Neuronal stem cell (in vitro differentiated cells): ENCODE data around the gene PIK3CG.

Experiments used
- DNase-seq: peaks from one replicate; pipeline ENCODE4 v3.0.0-alpha.2; 2013; ENCODE audit warnings: low spot score
- H2AFZ ChIP-seq: one replicate; pipeline ENCODE4 v1.6.1; 2013; ENCODE audit warnings: mild to moderate bottlenecking, low read length, inconsistent platforms
- H2AK5ac ChIP-seq: 2 replicates; pipeline ENCODE4 v1.6.1; 2013; ENCODE audit warnings: low read depth, mild to moderate bottlenecking, inconsistent platforms, low read length, moderate library complexity, mixed read lengths
- H2BK120ac ChIP-seq: 2 replicates; pipeline ENCODE4 v1.6.1; 2013; ENCODE audit warnings: low read depth, mild to moderate bottlenecking, inconsistent platforms, low read length, moderate library complexity, mixed read lengths
- H2BK12ac ChIP-seq: one replicate; pipeline ENCODE4 v1.6.1; 2013; ENCODE audit warnings: low read length, inconsistent platforms
- H2BK15ac ChIP-seq: 2 replicates; pipeline ENCODE4 v1.6.1; 2013; ENCODE audit warnings: mild to moderate bottlenecking, low read length, inconsistent platforms, mixed read lengths
- H2BK5ac ChIP-seq: one replicate; pipeline ENCODE4 v1.6.1; 2013; ENCODE audit warnings: inconsistent platforms, mild to moderate bottlenecking, low read length, moderate library complexity
- H3K14ac ChIP-seq: one replicate; pipeline ENCODE4 v1.6.1; 2013; ENCODE audit warnings: low read length, inconsistent platforms
- H3K18ac ChIP-seq: 2 replicates; pipeline ENCODE4 v1.6.1; 2013; ENCODE audit warnings: low read length, inconsistent platforms
- H3K23ac ChIP-seq: 2 replicates; pipeline ENCODE4 v1.6.1; 2013; ENCODE audit warnings: low read depth, mild to moderate bottlenecking, mixed read lengths, low read length, inconsistent platforms; ENCODE audit not compliant: poor library complexity
- H3K27ac ChIP-seq: replicated peaks from 3 replicates; pipeline ENCODE4 v1.5.1; 2013; ENCODE audit warnings: low read length, inconsistent platforms
- H3K27me3 ChIP-seq, 3 experiments: 2 replicates each; pipeline ENCODE4 v1.6.1; 2013; ENCODE audit warnings: low read length in 3 of 3, mild to moderate bottlenecking in 2 of 3, inconsistent platforms in 1 of 3, low read depth in 1 of 3, mixed read lengths in 1 of 3, moderate library complexity in 1 of 3; ENCODE audit not compliant: control insufficient read depth in 3 of 3, insufficient read depth in 3 of 3
- H3K36me3 ChIP-seq, 2 donors: replicated peaks in 1 of 2; 2 replicates each; pipeline ENCODE4 v1.6.1; 2013; ENCODE audit warnings: low read length in 2 of 2; ENCODE audit not compliant: control insufficient read depth in 2 of 2, insufficient read depth in 2 of 2
- H3K4ac ChIP-seq: 2 replicates; pipeline ENCODE4 v1.6.1; 2013; ENCODE audit warnings: inconsistent platforms, mild to moderate bottlenecking, low read length, moderate library complexity
- H3K4me1 ChIP-seq, 2 donors: 1 replicate in 1 of 2; 2 replicates in 1 of 2; pipeline ENCODE4 v1.6.1; 2013; ENCODE audit warnings: low read length in 2 of 2, low read depth in 1 of 2; ENCODE audit not compliant: control insufficient read depth in 2 of 2, insufficient read depth in 1 of 2
- H3K4me2 ChIP-seq: one replicate; pipeline ENCODE4 v1.6.1; 2013; ENCODE audit warnings: mild to moderate bottlenecking, low read length, inconsistent platforms; ENCODE audit not compliant: insufficient read depth, poor library complexity, severe bottlenecking
- H3K4me3 ChIP-seq, 2 donors: 2 replicates each; pipeline ENCODE4 v1.5.1; 2013; ENCODE audit warnings: low read length in 2 of 2, mild to moderate bottlenecking in 2 of 2, inconsistent platforms in 1 of 2, moderate library complexity in 1 of 2
- H3K79me1 ChIP-seq: one replicate; pipeline ENCODE4 v1.6.1; 2013; ENCODE audit warnings: low read depth, mild to moderate bottlenecking, inconsistent platforms, low read length, moderate library complexity
- H3K9ac ChIP-seq: one replicate; pipeline ENCODE4 v1.6.1; 2013; ENCODE audit warnings: mild to moderate bottlenecking, low read depth, low read length, inconsistent platforms; ENCODE audit not compliant: poor library complexity
- H3K9me3 ChIP-seq, 2 donors: replicated peaks in 1 of 2; 2 replicates each; pipeline versions ENCODE3 to v1.6.1; 2013; ENCODE audit warnings: low read length in 2 of 2, mild to moderate bottlenecking in 2 of 2, inconsistent platforms in 1 of 2, low read depth in 1 of 2, mixed read lengths in 1 of 2, moderate library complexity in 1 of 2; ENCODE audit not compliant: control insufficient read depth in 2 of 2, insufficient read depth in 1 of 2
- H4K8ac ChIP-seq: one replicate; pipeline ENCODE4 v1.6.1; 2013; ENCODE audit warnings: low read depth, mild to moderate bottlenecking, inconsistent platforms, low read length, moderate library complexity
- H4K91ac ChIP-seq: one replicate; pipeline ENCODE4 v1.6.1; 2013; ENCODE audit warnings: low read length, low read depth, mild to moderate bottlenecking, inconsistent platforms; ENCODE audit not compliant: poor library complexity
- WGBS, 2 donors: extraction: QIAGEN DNeasy Blood & Tissue Kit; methylation state at CpG; one replicate each; pipeline ENCODE4 v1.1.7; 2013; ENCODE audit warnings: missing lambda C conversion rate in 2 of 2, mixed read lengths in 1 of 2; ENCODE audit not compliant: insufficient read length in 2 of 2, insufficient replicate concordance in 1 of 2; ENCODE audit errors: extremely low coverage in 2 of 2; 5-methylcytosine and 5-hydroxymethylcytosine counted together

PIK3CG gene

GRCh38 chr7:106944035-106944665 lies 79.1 kb downstream of the PIK3CG start:
- no peak overlapping the region for H2BK15ac ChIP-seq
- H4K8ac ChIP-seq: peak overlapping the region; percentile 97
- H3K27me3 ChIP-seq: no peaks in the 10 kb centered on the region
- no peaks in the 10 kb centered on the region for H3K9me3 ChIP-seq
- peak overlapping the region in 1 of 2 donors; percentile 64 for H3K4me3 ChIP-seq
- no peak overlapping the region for H2BK12ac ChIP-seq
- DNase-seq: no peak
- no peak overlapping the region for H2AK5ac ChIP-seq
- H3K79me1 ChIP-seq: no peaks in the 10 kb centered on the region
- no peak overlapping the region for H3K9ac ChIP-seq
- no peak overlapping the region for H3K4me2 ChIP-seq
- peak overlapping the region; percentile 11 for H3K18ac ChIP-seq
- WGBS, 2 donors: no CpG with 5 or more reads among the region's 9 CpGs
- no peak overlapping the region for H2BK5ac ChIP-seq
- no peak overlapping the region for H3K14ac ChIP-seq
- H3K4me1 ChIP-seq: no peaks in the 10 kb centered on the region
- no peak overlapping the region for H3K4ac ChIP-seq
- no peaks in the 10 kb centered on the region for H3K36me3 ChIP-seq
- no peak overlapping the region for H3K23ac ChIP-seq
- no peak overlapping the region for H2BK120ac ChIP-seq
- peak overlapping the region; percentile 18 for H2AFZ ChIP-seq
- H3K27ac ChIP-seq: no peak overlapping the region
- H4K91ac ChIP-seq: no peak overlapping the region

GRCh38 chr7:106947244-106947728 lies 82.2 kb downstream of the PIK3CG start:
- no peak overlapping the region for H3K23ac ChIP-seq
- H3K4me3 ChIP-seq: no peak overlapping the region
- H3K27ac ChIP-seq: no peak overlapping the region
- H3K9ac ChIP-seq: no peak overlapping the region
- H3K14ac ChIP-seq: no peak overlapping the region
- no peak overlapping the region for H2AK5ac ChIP-seq
- H3K4me1 ChIP-seq: no peaks in the 10 kb centered on the region
- H3K79me1 ChIP-seq: no peaks in the 10 kb centered on the region
- H2BK15ac ChIP-seq: no peak overlapping the region
- H3K9me3 ChIP-seq: no peaks in the 10 kb centered on the region
- H4K91ac ChIP-seq: no peak overlapping the region
- DNase-seq: peak; percentile 66
- H3K18ac ChIP-seq: no peak overlapping the region
- no peaks in the 10 kb centered on the region for H3K27me3 ChIP-seq
- no peaks in the 10 kb centered on the region for H3K36me3 ChIP-seq
- H2BK120ac ChIP-seq: no peak overlapping the region
- H2AFZ ChIP-seq: no peak overlapping the region
- H2BK12ac ChIP-seq: no peak overlapping the region
- no CpG with 5 or more reads among the region's 1 CpG for WGBS, 2 donors
- H2BK5ac ChIP-seq: no peak overlapping the region
- H4K8ac ChIP-seq: no peak overlapping the region
- H3K4me2 ChIP-seq: no peak overlapping the region
- H3K4ac ChIP-seq: no peak overlapping the region

GRCh38 chr7:106952001-106952657 lies 87.0 kb downstream of the PIK3CG start:
- Histone ChIP-seq H2BK12ac (no peak overlapping the region), H3K9ac (no peak overlapping the region), H2AFZ (peak overlapping the region; percentile 85), H4K91ac (no peak overlapping the region), H2AK5ac (no peak overlapping the region), H2BK15ac (no peak overlapping the region), H3K36me3 (no peaks in the 10 kb centered on the region), H3K9me3 (no peaks in the 10 kb centered on the region), H3K14ac (no peak overlapping the region), H3K4me3 (no peak overlapping the region), H3K23ac (no peak overlapping the region), H3K4ac (no peak overlapping the region), H3K27ac (no peak overlapping the region), H3K18ac (no peak overlapping the region), H3K4me1 (peaks cover 4% of the 10 kb centered on the region in 2 donors), H2BK120ac (no peak overlapping the region), H3K79me1 (no peaks in the 10 kb centered on the region), H3K27me3 (no peaks in the 10 kb centered on the region), H3K4me2 (no peak overlapping the region), H2BK5ac (no peak overlapping the region), H4K8ac (no peak overlapping the region)
- DNase-seq: no peak
- WGBS, 2 donors: no CpG with 5 or more reads among the region's 7 CpGs

GRCh38 chr7:106952658-106953231 lies 87.7 kb downstream of the PIK3CG start:
- Histone ChIP-seq H3K79me1 (no peaks in the 10 kb centered on the region), H3K36me3 (no peaks in the 10 kb centered on the region), H4K8ac (no peak overlapping the region), H2BK5ac (no peak overlapping the region), H2BK12ac (no peak overlapping the region), H3K23ac (no peak overlapping the region), H3K4ac (no peak overlapping the region), H3K27me3 (peaks cover 0 to 1% (median 0%) of the 10 kb centered on the region in 3 experiments), H3K27ac (no peak overlapping the region), H2BK15ac (no peak overlapping the region), H3K18ac (no peak overlapping the region), H3K4me3 (no peak overlapping the region), H3K4me1 (peaks cover 4% of the 10 kb centered on the region in 2 donors), H2AK5ac (no peak overlapping the region), H3K9ac (no peak overlapping the region), H3K14ac (no peak overlapping the region), H4K91ac (no peak overlapping the region), H2BK120ac (no peak overlapping the region), H2AFZ (peak overlapping the region; percentile 85), H3K4me2 (no peak overlapping the region), H3K9me3 (peaks cover 0 to 1% of the 10 kb centered on the region in 2 donors)
- DNase-seq: no peak
- no CpG with 5 or more reads among the region's 5 CpGs for WGBS, 2 donors
